ENCODE measurements around the gene ZNF385A.

The ZNF385A gene

GRCh38 chr12:54392485-54393206 lies 8.1 kb upstream of the ZNF385A start:
- DNase-seq, result no peak

GRCh38 chr12:54390668-54391551 lies 6.4 kb upstream of the ZNF385A start:
- peak; percentile 66 for DNase-seq

- DNase-seq, result no peak
These were observed 5.7 kb upstream of the ZNF385A start for GRCh38 chr12:54390176-54390667.

GRCh38 chr12:54389607-54390175 lies 5.2 kb upstream of the ZNF385A start:
- DNase-seq, result no peak

GRCh38 chr12:54389134-54389508 lies 4.6 kb upstream of the ZNF385A start:
- DNase-seq, result no peak

GRCh38 chr12:54388237-54389133 lies 4.0 kb upstream of the ZNF385A start:
- DNase-seq, result no peak

- DNase-seq, result no peak
These were observed 2.6 kb upstream of the ZNF385A start for GRCh38 chr12:54387114-54387467.

GRCh38 chr12:54386403-54387113 lies 2.0 kb upstream of the ZNF385A start:
- DNase-seq, result no peak

- DNase-seq, result no peak
These were observed 850 bp upstream of the ZNF385A start for GRCh38 chr12:54385251-54385914.

- no peak for DNase-seq
These were observed 1.4 kb downstream of the ZNF385A start for GRCh38 chr12:54383041-54383609.

GRCh38 chr12:54381136-54381535 lies 3.4 kb downstream of the ZNF385A start:
- no peak for DNase-seq

GRCh38 chr12:54379398-54380201 lies 4.9 kb downstream of the ZNF385A start:
- peak; percentile 88 for DNase-seq

GRCh38 chr12:54378796-54379397 lies 5.6 kb downstream of the ZNF385A start:
- DNase-seq, result no peak

GRCh38 chr12:54377797-54378515 lies 6.6 kb downstream of the ZNF385A start:
- no peak for DNase-seq

GRCh38 chr12:54377007-54377406 lies 7.5 kb downstream of the ZNF385A start:
- DNase-seq, result no peak

GRCh38 chr12:54376596-54376995 lies 7.9 kb downstream of the ZNF385A start:
- DNase-seq, result no peak

- DNase-seq, result no peak
These were observed 9.3 kb downstream of the ZNF385A start for GRCh38 chr12:54375259-54375579.

- DNase-seq, result no peak
These were observed 9.8 kb downstream of the ZNF385A start for GRCh38 chr12:54374562-54375258.
